C4-2B (cell line): ENCODE data around the gene GALNT10.

Source experiments
- H3K27ac ChIP-seq: fragments of 450-650 bp; 2 replicates; pipeline ENCODE4 v1.5.1; 2017
- CTCF ChIP-seq: fragments of 450-650 bp; conservative IDR thresholded peaks from 2 replicates; pipeline ENCODE4 v1.5.1; 2017; ENCODE audit warnings: mild to moderate bottlenecking
- ZFX ChIP-seq: fragments of 450-650 bp; IDR thresholded peaks from 2 replicates; pipeline ENCODE4 v1.6.1; 2017

Gene GALNT10

GRCh38 chr5:154227090-154227489 lies 36.6 kb downstream of the GALNT10 start:
- H3K27ac ChIP-seq = no peak overlapping the region
- no peak for TF ChIP-seq CTCF
- TF ChIP-seq ZFX = no peak

- TF ChIP-seq CTCF = no peak
- TF ChIP-seq ZFX = no peak
- H3K27ac ChIP-seq = no peak overlapping the region
Observed at GRCh38 chr5:154228696-154229095, 38.2 kb downstream of the GALNT10 start.

GRCh38 chr5:154230526-154230925 lies 40.0 kb downstream of the GALNT10 start:
- H3K27ac ChIP-seq = no peak overlapping the region
- TF ChIP-seq ZFX = no peak
- no peak for TF ChIP-seq CTCF

GRCh38 chr5:154234551-154234950 lies 44.0 kb downstream of the GALNT10 start:
- no peak for TF ChIP-seq ZFX
- TF ChIP-seq CTCF = no peak
- H3K27ac ChIP-seq = no peak overlapping the region

GRCh38 chr5:154236011-154236410 lies 45.5 kb downstream of the GALNT10 start:
- TF ChIP-seq CTCF (no peak), ZFX (no peak)
- H3K27ac ChIP-seq = no peak overlapping the region

GRCh38 chr5:154236536-154237375 lies 46.2 kb downstream of the GALNT10 start:
- TF ChIP-seq ZFX (no peak), CTCF (peak; percentile 4; the same call in 1 of the 2 replicates)
- H3K27ac ChIP-seq = no peak overlapping the region

- H3K27ac ChIP-seq = no peak overlapping the region
- TF ChIP-seq CTCF (no peak), ZFX (no peak)
Observed at GRCh38 chr5:154237376-154237743, 46.8 kb downstream of the GALNT10 start.
